ENCODE measurements around the gene PEX11G. TPM values are rescaled to one million over a fixed set of nuclear protein-coding genes. Genes with fewer than 3 reads are reported as not detected.

Gene PEX11G
- total and polyA plus RNA-seq, 9 of the 15 experiments (the other 6 are each of a cell fraction or from before 2014, with no cell fraction given), result 0.07 to 3.2 (median 0.70) TPM; not detected in 1

DNA sequence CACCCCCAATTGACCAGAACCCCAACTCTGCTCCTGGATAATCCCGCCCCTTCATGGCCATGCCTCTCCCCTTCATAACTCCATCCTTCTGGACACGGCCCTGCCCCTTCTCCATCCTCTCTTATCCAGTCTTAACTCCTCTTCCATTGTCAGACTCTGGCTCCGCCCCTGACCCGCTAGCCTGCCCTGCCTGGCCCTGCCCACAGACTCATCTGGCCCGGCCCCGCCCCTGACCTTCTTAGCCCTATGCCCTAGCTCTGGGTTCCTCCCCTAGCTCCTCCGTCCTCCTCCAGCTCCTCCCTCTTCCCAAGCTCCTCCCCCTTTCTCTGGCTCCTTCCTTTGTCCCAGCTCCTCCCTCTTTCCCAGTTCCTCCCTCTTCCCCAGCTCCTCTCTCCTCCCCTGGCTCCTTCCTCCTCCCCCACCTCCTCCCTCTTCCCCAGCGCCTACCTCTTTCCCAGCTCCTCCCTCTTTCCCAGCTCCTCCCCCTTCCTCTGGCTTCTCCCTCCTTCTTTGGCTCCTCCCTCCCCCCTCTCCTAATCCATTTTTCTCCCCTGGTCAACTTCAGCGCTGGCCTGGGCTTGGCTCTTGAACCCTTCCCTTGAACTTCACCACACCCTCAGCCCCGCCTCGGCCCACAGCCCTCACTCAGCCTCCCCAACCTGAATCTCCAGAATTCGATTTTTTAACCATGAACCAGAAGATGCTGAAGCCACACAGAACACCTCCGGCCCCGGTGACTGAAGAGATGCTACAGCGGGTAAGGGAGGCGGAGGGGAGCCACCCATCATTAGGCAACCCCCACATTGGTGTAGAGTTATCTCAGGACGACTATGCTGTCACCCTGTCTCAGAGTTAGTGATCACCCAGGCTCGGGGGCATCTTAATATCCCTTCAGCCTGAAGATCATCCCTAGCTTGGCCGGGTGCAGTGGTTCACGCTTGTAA lies 17.8 kb upstream of the PEX11G start (continued):
- peak; percentile 91 for TF ChIP-seq PKNOX1 (IDR thresholded peaks at IDR 0.05)
- TF ChIP-seq HNRNPLL (IDR thresholded peaks at IDR 0.05; ENCODE audit: low read depth, low read length, poor library complexity, severe bottlenecking), result peak; percentile 17
- TF ChIP-seq HBP1 (CRISPR knock-in tag; IDR thresholded peaks at IDR 0.05), result peak; percentile 86; the same call in 1 of the 2 replicates
- no peak for TF ChIP-seq CTCFL (IDR thresholded peaks at IDR 0.05; ENCODE audit: borderline replicate concordance, insufficient read depth, low read depth, low read length, poor library complexity, severe bottlenecking)
- TF ChIP-seq ZNF253 (CRISPR knock-in tag; conservative IDR thresholded peaks at IDR 0.05), result no peak
- TF ChIP-seq SLC30A9 (CRISPR knock-in tag; IDR thresholded peaks at IDR 0.05), result no peak
- TF ChIP-seq ZNF124 (CRISPR knock-in tag; IDR thresholded peaks at IDR 0.05), result no peak
- TF ChIP-seq MCM2 (IDR thresholded peaks at IDR 0.05; ENCODE audit: low read depth), result peak; percentile 100
- no peak for TF ChIP-seq KDM5B (IDR thresholded peaks at IDR 0.05; ENCODE audit: insufficient replicate concordance, low read depth, low read length)
- no peak for TF ChIP-seq MBD2 (IDR thresholded peaks at IDR 0.05; ENCODE audit: borderline replicate concordance, low read depth)
- no peak for TF ChIP-seq CBFB (CRISPR knock-in tag; IDR thresholded peaks at IDR 0.05)
- TF ChIP-seq NELFE (IDR thresholded peaks at IDR 0.05; ENCODE audit: insufficient read depth, insufficient read length), result no peak
- TF ChIP-seq MAFK (IDR thresholded peaks at IDR 0.05; ENCODE audit: low read length), result no peak
- TF ChIP-seq HDAC1 (IDR thresholded peaks at IDR 0.05), result peak in 1 of 2 experiments; percentile 90; a peak in 2 of 4 replicates
- no peak for TF ChIP-seq ZNF584 (CRISPR knock-in tag; IDR thresholded peaks at IDR 0.05; ENCODE audit: low read depth)
- TF ChIP-seq SNRNP70 (optimal IDR thresholded peaks at IDR 0.05; ENCODE audit: low read depth, low read length), result no peak
- no peak for TF ChIP-seq RBM17 (IDR thresholded peaks at IDR 0.05; ENCODE audit: borderline replicate concordance, low read depth, low read length)
- TF ChIP-seq ZNF644 (tag; IDR thresholded peaks at IDR 0.05; ENCODE audit: low read depth), result no peak
- no peak for TF ChIP-seq ZNF589 (CRISPR knock-in tag; IDR thresholded peaks at IDR 0.05; ENCODE audit: low read depth)
- no peak for TF ChIP-seq ZNF24 (IDR thresholded peaks at IDR 0.05)
- no peak for TF ChIP-seq FOXA1 (IDR thresholded peaks at IDR 0.05; ENCODE audit: borderline replicate concordance)
- TF ChIP-seq, protein P1, sequence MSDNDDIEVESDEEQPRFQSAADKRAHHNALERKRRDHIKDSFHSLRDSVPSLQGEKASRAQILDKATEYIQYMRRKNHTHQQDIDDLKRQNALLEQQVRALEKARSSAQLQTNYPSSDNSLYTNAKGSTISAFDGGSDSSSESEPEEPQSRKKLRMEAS (CRISPR knock-in tag; IDR thresholded peaks at IDR 0.05), result peak; percentile 36; the same call in 1 of the 2 replicates

Measured in K562 (cell line).